IMR-90 (cell line): ENCODE results near the gene MMD2. TPM values are rescaled to one million over a fixed set of nuclear protein-coding genes. Genes with fewer than 3 reads are reported as not detected.

Experiments
- ATAC-seq: fragments of 200-7000 bp; cut with Tn5 transposase; 2 replicates; pipeline ENCODE4 v1.9.1; 2020; ENCODE audit warnings: low read depth, mild to moderate bottlenecking, moderate library complexity
- BruUV-seq: library from RNA; stranded (reverse); fragments of 400-500 nt; replicated peaks from 2 replicates; lab custom pipeline; 2021; lab: Mats Ljungman, UMichigan
- CTCF ChIA-PET: fragments of 300-600 bp; formaldehyde crosslinking; extraction: SDS; loops from one replicate; lab custom pipeline; 2021; ENCODE audit warnings: antibody characterized with exemption; lab: Yijun Ruan, JAX
- POLR2A ChIA-PET: fragments of 300-600 bp; sonication (Branson Sonifier 250); formaldehyde crosslinking; loops from one replicate; lab custom pipeline; 2022; ENCODE audit warnings: antibody characterized with exemption; ENCODE audit not compliant: unreplicated experiment; lab: Charles Lee
- DNase-seq: peaks from one replicate; pipeline ENCODE4 v3.0.0; 2013
- H2AFZ ChIP-seq: replicated peaks from 2 replicates; pipeline ENCODE3; 2013; ENCODE audit warnings: low read length, mild to moderate bottlenecking; ENCODE audit not compliant: poor library complexity
- H2AK5ac ChIP-seq: 2 replicates; pipeline ENCODE4 v1.6.1; 2013; ENCODE audit warnings: low read depth, low read length, inconsistent platforms
- H2AK9ac ChIP-seq: replicated peaks from 2 replicates; pipeline ENCODE3; 2013; ENCODE audit warnings: mild to moderate bottlenecking, low read depth, low read length, moderate library complexity; ENCODE audit not compliant: poor library complexity
- H2BK120ac ChIP-seq: 2 replicates; pipeline ENCODE4 v1.6.1; 2013; ENCODE audit warnings: low read depth, low read length, inconsistent platforms
- H2BK15ac ChIP-seq: 3 replicates; pipeline ENCODE4 v1.6.1; 2013; ENCODE audit warnings: low read depth, low read length, inconsistent platforms
- H2BK20ac ChIP-seq: 2 replicates; pipeline ENCODE4 v1.6.1; 2013; ENCODE audit warnings: low read depth, mild to moderate bottlenecking, inconsistent platforms, low read length, moderate library complexity
- H2BK5ac ChIP-seq: 2 replicates; pipeline ENCODE4 v1.6.1; 2013; ENCODE audit warnings: mild to moderate bottlenecking, low read depth, low read length, inconsistent platforms; ENCODE audit not compliant: poor library complexity, severe bottlenecking
- H3K14ac ChIP-seq: replicated peaks from 2 replicates; pipeline ENCODE4 v1.6.1; 2013; ENCODE audit warnings: low read depth, low read length, inconsistent platforms
- H3K18ac ChIP-seq: 2 replicates; pipeline ENCODE4 v1.6.1; 2013; ENCODE audit warnings: low read depth, low read length, control low read depth
- H3K23ac ChIP-seq: 2 replicates; pipeline ENCODE4 v1.6.1; 2013; ENCODE audit warnings: low read depth, low read length, inconsistent platforms
- H3K27ac ChIP-seq: 2 replicates; pipeline ENCODE4 v1.5.1; 2013; ENCODE audit warnings: mild to moderate bottlenecking, control low read depth, low read length; ENCODE audit not compliant: insufficient read depth
- H3K27me3 ChIP-seq: 2 replicates; pipeline ENCODE4 v1.6.1; 2013; ENCODE audit warnings: low read length; ENCODE audit not compliant: control insufficient read depth, insufficient read depth
- H3K36me3 ChIP-seq: 2 replicates; pipeline ENCODE4 v1.6.1; 2013; ENCODE audit warnings: low read length, mixed read lengths; ENCODE audit not compliant: control insufficient read depth, insufficient read depth
- H3K4ac ChIP-seq: 2 replicates; pipeline ENCODE4 v1.6.1; 2013; ENCODE audit warnings: low read depth, low read length, inconsistent platforms
- H3K4me1 ChIP-seq: 2 replicates; pipeline ENCODE4 v1.6.1; 2013; ENCODE audit warnings: low read length, mixed read lengths; ENCODE audit not compliant: control insufficient read depth, insufficient read depth
- H3K4me2 ChIP-seq: 2 replicates; pipeline ENCODE4 v1.6.1; 2013; ENCODE audit warnings: low read depth, mild to moderate bottlenecking, control low read depth, low read length, moderate library complexity
- H3K4me3 ChIP-seq: 2 replicates; pipeline ENCODE4 v1.5.1; 2013; ENCODE audit warnings: low read depth, mild to moderate bottlenecking, control low read depth, low read length, moderate library complexity; ENCODE audit not compliant: insufficient read depth
- H3K56ac ChIP-seq: 2 replicates; pipeline ENCODE4 v1.6.1; 2013; ENCODE audit warnings: low read length, inconsistent platforms; ENCODE audit not compliant: insufficient read depth; ENCODE audit errors: extremely low read depth
- H3K79me1 ChIP-seq, 2 experiments: 2 replicates each; pipeline ENCODE4 v1.6.1; 2013; ENCODE audit warnings: low read length in 2 of 2, inconsistent platforms in 1 of 2, low read depth in 1 of 2
- H3K9ac ChIP-seq: 2 replicates; pipeline ENCODE4 v1.6.1; 2013; ENCODE audit warnings: low read depth, low read length, control low read depth
- H3K9me1 ChIP-seq: 2 replicates; pipeline ENCODE4 v1.6.1; 2013; ENCODE audit warnings: low read length, inconsistent platforms; ENCODE audit not compliant: insufficient read depth
- H3K9me3 ChIP-seq: 2 replicates; pipeline ENCODE4 v1.6.1; 2013; ENCODE audit warnings: low read length; ENCODE audit not compliant: control insufficient read depth, insufficient read depth
- H4K20me1 ChIP-seq: 2 replicates; pipeline ENCODE4 v1.6.1; 2013; ENCODE audit warnings: low read length, inconsistent platforms; ENCODE audit not compliant: insufficient read depth
- H4K5ac ChIP-seq: 2 replicates; pipeline ENCODE4 v1.6.1; 2013; ENCODE audit warnings: mild to moderate bottlenecking, low read depth, low read length, control low read depth
- H4K8ac ChIP-seq, 2 experiments: 2 replicates each; pipeline ENCODE4 v1.6.1; 2013; ENCODE audit warnings: low read depth in 2 of 2, low read length in 2 of 2, control low read depth in 1 of 2, inconsistent platforms in 1 of 2
- H4K91ac ChIP-seq: 2 replicates; pipeline ENCODE4 v1.6.1; 2013; ENCODE audit warnings: low read depth, low read length, inconsistent platforms; ENCODE audit not compliant: insufficient read depth
- BHLHE40 ChIP-seq: fragments of 150-350 bp; IDR thresholded peaks from 2 replicates; pipeline ENCODE4 v1.6.1; 2016; ENCODE audit warnings: mild to moderate bottlenecking, low read depth, low read length
- CEBPB ChIP-seq: IDR thresholded peaks from 2 replicates; pipeline ENCODE4 v1.6.1; 2012; ENCODE audit warnings: low read depth, low read length, improper control_type of control experiment
- FOS ChIP-seq: fragments of 150-350 bp; IDR thresholded peaks from 2 replicates; pipeline ENCODE4 v1.6.1; 2016; ENCODE audit warnings: low read depth, low read length
- MAFK ChIP-seq: IDR thresholded peaks from 2 replicates; pipeline ENCODE4 v1.6.1; 2012; ENCODE audit warnings: low read depth, low read length, improper control_type of control experiment
- MAZ ChIP-seq: IDR thresholded peaks from 2 replicates; pipeline ENCODE4 v1.6.1; 2012; ENCODE audit warnings: low read depth, mild to moderate bottlenecking, low read length, improper control_type of control experiment, moderate library complexity, borderline replicate concordance
- MXI1 ChIP-seq: IDR thresholded peaks from 2 replicates; pipeline ENCODE4 v1.6.1; 2012; ENCODE audit warnings: low read depth, mild to moderate bottlenecking, low read length, moderate library complexity, borderline replicate concordance
- NFE2L2 ChIP-seq: fragments of 150-350 bp; IDR thresholded peaks from 2 replicates; pipeline ENCODE4 v1.6.1; 2016; ENCODE audit warnings: low read depth, mild to moderate bottlenecking, low read length
- POLR2A ChIP-seq: IDR thresholded peaks from 2 replicates; pipeline ENCODE4 v1.6.1; 2012; ENCODE audit warnings: mild to moderate bottlenecking, low read depth, low read length
- RAD21 ChIP-seq: IDR thresholded peaks from 2 replicates; pipeline ENCODE4 v1.6.1; 2012; ENCODE audit warnings: low read length, improper control_type of control experiment
- RCOR1 ChIP-seq: IDR thresholded peaks from 2 replicates; pipeline ENCODE4 v1.6.1; 2012; ENCODE audit warnings: mild to moderate bottlenecking, low read length, improper control_type of control experiment; ENCODE audit not compliant: insufficient replicate concordance
- RFX5 ChIP-seq: IDR thresholded peaks from 2 replicates; pipeline ENCODE4 v1.8.0; 2012; ENCODE audit warnings: low read depth, mild to moderate bottlenecking, low read length, moderate library complexity
- SMC3 ChIP-seq: fragments of 150-350 bp; IDR thresholded peaks from 2 replicates; pipeline ENCODE4 v1.6.1; 2016; ENCODE audit warnings: low read depth, mild to moderate bottlenecking, antibody characterized with exemption, low read length, moderate library complexity
- USF2 ChIP-seq: fragments of 150-350 bp; IDR thresholded peaks from 2 replicates; pipeline ENCODE4 v1.6.1; 2017; ENCODE audit warnings: mild to moderate bottlenecking, antibody characterized with exemption, low read length, low read depth
- WGBS, 2 experiments: methylation state at CpG; one replicate each; pipeline versions ENCODE4 v1.1.5 to v1.1.7; 2013; ENCODE audit warnings: missing lambda C conversion rate in 2 of 2; ENCODE audit not compliant: insufficient read length in 1 of 2; ENCODE audit errors: extremely low coverage in 2 of 2; 5-methylcytosine and 5-hydroxymethylcytosine counted together
- dilution Hi-C: fragments of 300-500 bp; cut with HindIII; formaldehyde crosslinking; loops from one replicate; pipeline ENCODE4 v1.14.3; 2018; ENCODE audit warnings: low sequenced_read_pairs; ENCODE audit not compliant: unreplicated experiment
- in situ Hi-C: fragments of 300-500 bp; cut with MboI; formaldehyde crosslinking; loops from 3 replicates; pipeline ENCODE4 v1.14.3; 2019; ENCODE audit warnings: low sequenced_read_pairs, inconsistent platforms, mixed read lengths
- intact Hi-C: fragments of 100-400 bp; cut with micrococcal nuclease; formaldehyde crosslinking; loops from 2 replicates; pipeline ENCODE4 v1.10.0; 2022
- polyA plus RNA-seq, 3 experiments: library from polyadenylated mRNA; depleted of rRNA; stranded (reverse); fragments of >200 nt; gene quantifications; 2 replicates each; pipeline ENCODE4 v1.2.3, GENCODE V29; 2012; ENCODE audit warnings: low replicate concordance in 1 of 3
- total RNA-seq: library from RNA; depleted of rRNA; stranded (reverse); fragments of >200 nt; gene quantifications from 2 replicates; pipeline ENCODE4 v1.2.3, GENCODE V29; 2012
- TF ChIP-seq, protein P1 (sequence below): conservative IDR thresholded peaks from 2 replicates; pipeline ENCODE4 v1.5.1; 2012; ENCODE audit warnings: mild to moderate bottlenecking, low read depth, low read length, improper control_type of control experiment
- TF ChIP-seq, protein P2 (sequence below): fragments of 150-350 bp; IDR thresholded peaks from 2 replicates; pipeline ENCODE4 v1.6.1; 2016; ENCODE audit warnings: low read depth, mild to moderate bottlenecking, low read length, moderate library complexity, borderline replicate concordance

Gene MMD2
- total and polyA plus RNA-seq, 2 of the 4 experiments (the other 2 are of a cell fraction) = not detected

DNA sequence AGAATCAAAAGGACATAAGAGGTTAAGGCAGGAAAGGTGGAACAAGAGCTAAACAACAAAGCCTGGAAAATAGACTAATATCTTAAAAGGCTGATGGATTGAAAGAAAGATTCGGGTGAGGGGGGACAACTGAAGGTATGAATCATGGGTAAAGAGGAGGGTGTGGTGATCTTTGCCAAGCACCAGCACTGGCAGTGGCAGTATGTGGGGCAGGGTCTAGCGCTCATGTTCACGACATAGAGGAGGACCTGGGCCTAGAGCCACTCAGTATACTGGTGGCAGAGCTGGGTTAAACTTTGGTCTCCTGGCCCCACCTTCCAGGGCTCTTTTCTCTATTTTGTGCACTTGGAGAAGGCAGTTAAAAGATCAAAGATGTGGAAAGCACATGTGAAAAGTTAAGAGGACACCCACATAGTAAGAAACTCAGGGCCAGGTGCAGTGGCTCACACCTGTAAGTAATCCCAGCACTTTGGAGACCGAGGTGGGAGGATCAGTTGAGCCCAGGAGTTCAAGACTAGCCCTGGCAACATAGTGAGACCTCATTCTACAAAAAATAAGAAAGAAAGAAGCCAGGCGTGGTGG lies 40.5 kb upstream of the MMD2 start:
- CTCF ChIA-PET = interaction anchor here (1.3 kb wide), 1 partner anchor 25 kb away, joined by 4 read pairs; no protein-coding TSS in a partner anchor
- Histone ChIP-seq H2AK5ac (no peak overlapping the region), H3K4me2 (no peak overlapping the region), H3K18ac (no peak overlapping the region), H4K5ac (no peak overlapping the region), H4K91ac (no peak overlapping the region), H3K79me1 (peaks cover 0 to 6% of the 10 kb centered on the region in 2 experiments; a peak in 3 of 4 replicates), H3K36me3 (peaks cover 46% of the 10 kb centered on the region), H3K9ac (no peak overlapping the region), H4K8ac (no peak overlapping the region), H3K4me1 (no peaks in the 10 kb centered on the region), H2BK120ac (no peak overlapping the region), H2BK5ac (no peak overlapping the region), H3K56ac (no peak overlapping the region), H3K27me3 (no peaks in the 10 kb centered on the region), H2AK9ac (no peak overlapping the region), H2BK20ac (no peak overlapping the region), H4K20me1 (no peaks in the 10 kb centered on the region), H3K4ac (no peak overlapping the region), H2AFZ (no peak overlapping the region), H3K27ac (no peak overlapping the region), H3K4me3 (no peak overlapping the region), H3K23ac (no peak overlapping the region), H3K9me3 (no peaks in the 10 kb centered on the region), H3K14ac (no peak overlapping the region), H3K9me1 (no peaks in the 10 kb centered on the region), H2BK15ac (no peak overlapping the region)
- 95% methylated on average over 3 of the region's 5 CpGs; no CpG with 5 or more reads in 1 of the 2 experiments for WGBS, 2 experiments
- POLR2A ChIA-PET = no interaction called here
- no peak for ATAC-seq
- dilution Hi-C loops = no loop called here
- TF ChIP-seq MAFK (no peak), RFX5 (no peak), MAZ (no peak), RCOR1 (no peak), CEBPB (no peak), POLR2A (no peak), RAD21 (no peak), USF2 (no peak), NFE2L2 (no peak), FOS (no peak), BHLHE40 (no peak), SMC3 (no peak), MXI1 (no peak)
- TF ChIP-seq, protein P1, sequence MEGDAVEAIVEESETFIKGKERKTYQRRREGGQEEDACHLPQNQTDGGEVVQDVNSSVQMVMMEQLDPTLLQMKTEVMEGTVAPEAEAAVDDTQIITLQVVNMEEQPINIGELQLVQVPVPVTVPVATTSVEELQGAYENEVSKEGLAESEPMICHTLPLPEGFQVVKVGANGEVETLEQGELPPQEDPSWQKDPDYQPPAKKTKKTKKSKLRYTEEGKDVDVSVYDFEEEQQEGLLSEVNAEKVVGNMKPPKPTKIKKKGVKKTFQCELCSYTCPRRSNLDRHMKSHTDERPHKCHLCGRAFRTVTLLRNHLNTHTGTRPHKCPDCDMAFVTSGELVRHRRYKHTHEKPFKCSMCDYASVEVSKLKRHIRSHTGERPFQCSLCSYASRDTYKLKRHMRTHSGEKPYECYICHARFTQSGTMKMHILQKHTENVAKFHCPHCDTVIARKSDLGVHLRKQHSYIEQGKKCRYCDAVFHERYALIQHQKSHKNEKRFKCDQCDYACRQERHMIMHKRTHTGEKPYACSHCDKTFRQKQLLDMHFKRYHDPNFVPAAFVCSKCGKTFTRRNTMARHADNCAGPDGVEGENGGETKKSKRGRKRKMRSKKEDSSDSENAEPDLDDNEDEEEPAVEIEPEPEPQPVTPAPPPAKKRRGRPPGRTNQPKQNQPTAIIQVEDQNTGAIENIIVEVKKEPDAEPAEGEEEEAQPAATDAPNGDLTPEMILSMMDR = no peak
- TF ChIP-seq, protein P2, sequence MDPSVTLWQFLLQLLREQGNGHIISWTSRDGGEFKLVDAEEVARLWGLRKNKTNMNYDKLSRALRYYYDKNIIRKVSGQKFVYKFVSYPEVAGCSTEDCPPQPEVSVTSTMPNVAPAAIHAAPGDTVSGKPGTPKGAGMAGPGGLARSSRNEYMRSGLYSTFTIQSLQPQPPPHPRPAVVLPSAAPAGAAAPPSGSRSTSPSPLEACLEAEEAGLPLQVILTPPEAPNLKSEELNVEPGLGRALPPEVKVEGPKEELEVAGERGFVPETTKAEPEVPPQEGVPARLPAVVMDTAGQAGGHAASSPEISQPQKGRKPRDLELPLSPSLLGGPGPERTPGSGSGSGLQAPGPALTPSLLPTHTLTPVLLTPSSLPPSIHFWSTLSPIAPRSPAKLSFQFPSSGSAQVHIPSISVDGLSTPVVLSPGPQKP = no peak
- intact Hi-C loops = no loop called here
- in situ Hi-C loops = no loop called here
- DNase-seq = no peak
- BruUV-seq = no TSS peak
